H4 (cell line): ENCODE data around the gene MYL6B. TPM values are rescaled to one million over a fixed set of nuclear protein-coding genes. Genes with fewer than 3 reads are reported as not detected.

Experiments used
- DNase-seq: peaks from one replicate; pipeline ENCODE4 v3.0.0-alpha.2; 2015; ENCODE audit warnings: low spot score
- total RNA-seq: library from RNA; depleted of rRNA; stranded (reverse); fragments of >200 nt; shearing (Covaris generic); gene quantifications from 2 replicates; pipeline ENCODE4 v1.2.3, GENCODE V29; 2014

MYL6B gene
- total RNA-seq, 1 experiment from 2014 or later, result 88.0 TPM

- no peak for DNase-seq
These were observed 29.8 kb upstream of the MYL6B start for GRCh38 chr12:56122637-56123036.

GRCh38 chr12:56124133-56124532 is 28.3 kb upstream of the MYL6B start:
- DNase-seq, result no peak

GRCh38 chr12:56126732-56127239 is 25.6 kb upstream of the MYL6B start:
- DNase-seq, result no peak

GRCh38 chr12:56127485-56127887 is 24.9 kb upstream of the MYL6B start:
- DNase-seq, result no peak

GRCh38 chr12:56127888-56128669 is 24.3 kb upstream of the MYL6B start, which contains the start of gene ESYT1:
Gene ESYT1, plus strand, starts transcription at chr12:56128267. Its CDS starts 53 bp downstream, at chr12:56128320.
- peak; percentile 99 for DNase-seq

- DNase-seq, result no peak
These were observed 23.6 kb upstream of the MYL6B start for GRCh38 chr12:56128670-56129205.

- DNase-seq, result no peak
These were observed 23.0 kb upstream of the MYL6B start for GRCh38 chr12:56129206-56129941.

GRCh38 chr12:56129942-56130495 is 22.4 kb upstream of the MYL6B start:
- no peak for DNase-seq

- no peak for DNase-seq
These were observed 21.5 kb upstream of the MYL6B start for GRCh38 chr12:56130876-56131275.

- DNase-seq, result no peak
These were observed 17.5 kb upstream of the MYL6B start for GRCh38 chr12:56134897-56135296.

GRCh38 chr12:56137853-56138571 is 14.4 kb upstream of the MYL6B start:
- DNase-seq, result no peak

GRCh38 chr12:56141946-56142784 is 10.2 kb upstream of the MYL6B start:
- DNase-seq, result no peak

- DNase-seq, result no peak
These were observed 9.2 kb upstream of the MYL6B start for GRCh38 chr12:56143217-56143616.

GRCh38 chr12:56143870-56144269 is 8.5 kb upstream of the MYL6B start:
- no peak for DNase-seq

- DNase-seq, result no peak
These were observed 7.2 kb upstream of the MYL6B start for GRCh38 chr12:56145217-56145616.

GRCh38 chr12:56146492-56147460 is 5.6 kb upstream of the MYL6B start:
- DNase-seq, result no peak

GRCh38 chr12:56150563-56150962 is 1.8 kb upstream of the MYL6B start:
- DNase-seq, result no peak

- DNase-seq, result no peak
These were observed 685 bp upstream of the MYL6B start for GRCh38 chr12:56151672-56152131.
